H1 (cell line): ENCODE measurements around the gene WDR81. TPM values are rescaled to one million over a fixed set of nuclear protein-coding genes. Genes with fewer than 3 reads are reported as not detected.

Source experiments
- CREB1 ChIP-seq: IDR thresholded peaks from 2 replicates; pipeline ENCODE4 v1.6.1; 2012; ENCODE audit warnings: inconsistent platforms
- polyA plus RNA-seq, 7 experiments: library from polyadenylated mRNA; depleted of rRNA in 3 of 7; stranded (reverse) in 5 of 7; unstranded in 2 of 7; fragments of >200 nt in 5 of 7; fragments of 200-250 nt in 2 of 7; gene quantifications; 1 replicate in 5 of 7; 2 replicates in 1 of 7; 4 replicates in 1 of 7; pipeline versions ENCODE4 v1.2.1 to v1.2.3, GENCODE V29; 2011 to 2013; ENCODE audit warnings: missing spikeins in 2 of 7, mixed read lengths in 2 of 7
- total RNA-seq: library from RNA; stranded (reverse); fragmentation: NEBNext Ultra II Directional; extraction: Animal tissue kit (Norgen Biotek cat#: 25700); gene quantifications from 2 replicates; pipeline ENCODE4 v1.2.1, GENCODE V29; 2021

The WDR81 gene
- total and polyA plus RNA-seq, 2 of the 8 experiments (the other 6 are each of a cell fraction or from before 2014, with no cell fraction given), result 9.1 to 12.3 TPM

DNA sequence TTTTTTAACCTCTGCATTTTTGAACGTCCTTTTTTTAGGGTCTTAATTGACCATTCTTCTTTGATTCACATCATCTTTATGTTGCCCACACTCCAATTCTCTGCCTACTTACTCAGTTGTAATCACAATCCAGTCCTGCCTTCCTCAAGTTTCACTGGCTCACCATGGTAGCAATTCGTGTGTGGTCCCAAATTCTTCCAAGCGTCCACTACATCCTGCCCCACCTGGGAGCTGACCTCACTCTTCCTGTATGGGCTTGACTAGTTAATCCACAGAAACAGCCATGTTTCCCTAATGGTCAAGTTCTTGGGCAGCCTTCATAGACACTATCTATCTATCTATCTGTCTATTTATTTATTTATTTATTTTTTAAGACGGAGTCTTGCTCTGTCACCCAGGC lies 21.4 kb upstream of the WDR81 start (continued):
- no peak for TF ChIP-seq CREB1
